Measurements from ENCODE around the gene YWHAQ. TPM values are rescaled to one million over a fixed set of nuclear protein-coding genes. Genes with fewer than 3 reads are reported as not detected.

YWHAQ gene
- total and polyA plus RNA-seq, 8 donors = 70.1 to 170 (median 152) TPM

DNA sequence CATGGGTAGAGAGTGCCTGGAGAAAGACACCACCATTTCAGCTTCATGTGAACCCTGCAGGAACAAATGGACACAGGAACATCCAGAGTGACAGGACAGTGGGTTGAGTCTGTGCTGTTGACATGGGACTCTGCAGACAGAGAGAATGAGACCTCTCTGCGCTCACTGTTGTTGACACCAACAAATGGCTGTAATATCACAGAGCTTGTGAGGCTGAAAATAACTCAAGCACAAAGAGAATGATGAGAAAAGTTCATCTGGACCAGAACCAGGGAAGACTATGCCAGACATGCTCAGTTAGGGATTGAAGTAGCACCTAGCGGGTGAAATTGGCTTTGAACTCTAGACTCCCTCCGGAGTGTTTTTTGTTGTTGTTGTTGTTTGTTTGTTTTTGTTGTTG is 37.0 kb upstream of the YWHAQ start:
- Histone ChIP-seq H3K9me3 (no peaks in the 10 kb centered on the region), H3K27me3 (no peaks in the 10 kb centered on the region), H3K36me3 (no peaks in the 10 kb centered on the region), H3K4me1 (peaks cover 0 to 5% (median 0%) of the 10 kb centered on the region in 3 donors), H3K27ac (no peak overlapping the region), H3K4me3 (no peak overlapping the region)
- ATAC-seq (no peak), FAIRE-seq (no peak), DNase-seq (no peak)
- no peak for TF ChIP-seq CTCF (IDR thresholded peaks at IDR 0.05)
- 94 to 98% methylated on average over 3 of the region's 3 CpGs for WGBS, 2 donors
- intact Hi-C loops (cut with DNase I) = no loop called here

DNA sequence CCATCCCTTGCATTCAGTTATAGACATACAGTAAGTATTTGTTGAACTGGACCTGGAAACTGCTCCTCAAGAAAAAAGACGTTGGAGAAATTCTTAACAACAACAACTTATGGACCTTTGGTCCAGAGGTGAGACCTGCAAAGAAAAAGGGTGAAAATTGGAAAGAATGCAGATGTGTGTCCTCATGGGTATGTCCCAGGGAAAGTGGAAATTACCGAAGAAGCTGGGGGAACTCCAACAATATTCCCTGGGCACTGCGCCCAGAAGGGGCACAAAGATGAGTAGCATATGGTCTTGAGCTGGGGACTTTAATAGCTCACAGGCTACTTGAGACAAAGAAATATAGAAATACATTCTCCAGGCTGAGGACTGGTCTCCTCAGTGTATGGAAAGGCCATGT is 35.5 kb upstream of the YWHAQ start:
- Histone ChIP-seq H3K4me1 (peaks cover 0 to 5% (median 0%) of the 10 kb centered on the region in 3 donors), H3K27me3 (no peaks in the 10 kb centered on the region), H3K36me3 (no peaks in the 10 kb centered on the region), H3K9me3 (no peaks in the 10 kb centered on the region), H3K27ac (no peak overlapping the region), H3K4me3 (no peak overlapping the region)
- ATAC-seq (no peak), DNase-seq (no peak), FAIRE-seq (no peak)
- TF ChIP-seq CTCF (IDR thresholded peaks at IDR 0.05) = no peak
- WGBS, 2 donors = 69 to 75% methylated on average over 3 of the region's 3 CpGs
- intact Hi-C loops (cut with DNase I) = no loop called here

DNA sequence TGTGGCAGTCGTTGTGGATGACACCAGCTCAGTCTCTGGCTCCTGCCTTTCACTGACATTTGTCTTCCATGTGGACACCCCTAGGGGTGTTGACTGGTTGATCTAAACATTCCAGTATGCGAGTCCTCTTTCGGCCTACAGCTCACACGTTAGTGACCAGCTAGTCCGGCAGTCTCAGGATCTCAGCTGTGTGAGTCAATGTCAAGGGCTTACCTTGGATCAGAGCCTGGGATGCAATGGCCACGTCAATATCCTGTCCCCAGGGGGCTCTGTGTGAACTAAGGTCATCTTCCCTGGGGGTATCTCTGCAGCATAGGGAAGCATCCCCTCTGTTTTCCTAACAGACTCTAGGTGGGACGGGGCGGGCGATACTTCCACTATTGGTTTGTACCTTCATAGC is 35.1 kb upstream of the YWHAQ start:
- Histone ChIP-seq H3K27ac (no peak overlapping the region), H3K9me3 (no peaks in the 10 kb centered on the region), H3K36me3 (no peaks in the 10 kb centered on the region), H3K27me3 (no peaks in the 10 kb centered on the region), H3K4me1 (peaks cover 0 to 5% (median 0%) of the 10 kb centered on the region in 3 donors), H3K4me3 (no peak overlapping the region)
- no peak for TF ChIP-seq CTCF (IDR thresholded peaks at IDR 0.05)
- FAIRE-seq = no peak
- DNase-seq = no peak
- 83 to 88% methylated on average over 9 of the region's 9 CpGs for WGBS, 2 donors
- intact Hi-C loops (cut with DNase I) = no loop called here
- no peak for ATAC-seq

- no peak for FAIRE-seq
- TF ChIP-seq CTCF (IDR thresholded peaks at IDR 0.05) = no peak
- Histone ChIP-seq H3K27ac (no peak overlapping the region), H3K27me3 (no peaks in the 10 kb centered on the region), H3K36me3 (no peaks in the 10 kb centered on the region), H3K4me1 (peaks cover 0 to 5% (median 0%) of the 10 kb centered on the region in 3 donors), H3K9me3 (no peaks in the 10 kb centered on the region), H3K4me3 (no peak overlapping the region)
- 86 to 89% methylated on average over 3 of the region's 3 CpGs for WGBS, 2 donors
- intact Hi-C loops (cut with DNase I) = no loop called here
- no peak for ATAC-seq
- DNase-seq = no peak
Observed at GRCh38 chr2:9664365-9664764, 33.6 kb upstream of the YWHAQ start.

GRCh38 chr2:9663008-9663879 is 32.4 kb upstream of the YWHAQ start:
- DNase-seq (no peak), ATAC-seq (no peak), FAIRE-seq (no peak)
- 69 to 72% methylated on average over 7 of the region's 7 CpGs for WGBS, 2 donors
- Histone ChIP-seq H3K4me1 (no peaks in the 10 kb centered on the region), H3K27me3 (no peaks in the 10 kb centered on the region), H3K27ac (no peak overlapping the region), H3K36me3 (no peaks in the 10 kb centered on the region), H3K9me3 (no peaks in the 10 kb centered on the region), H3K4me3 (no peak overlapping the region)
- intact Hi-C loops (cut with DNase I) = no loop called here
- TF ChIP-seq CTCF (IDR thresholded peaks at IDR 0.05) = no peak

Measured in pancreas (tissue), 10 donors.